Measurements from ENCODE around the gene HMCN2. TPM values are rescaled to one million over a fixed set of nuclear protein-coding genes. Genes with fewer than 3 reads are reported as not detected.

Gene HMCN2
- total RNA-seq, 1 donor, result under 0.01 TPM

GRCh38 chr9:130363755-130364404 is 98.3 kb downstream of the HMCN2 start:
- H3K4me1 ChIP-seq (ENCODE audit: insufficient read depth, low read length), result no peaks in the 10 kb centered on the region
- H3K4me3 ChIP-seq (ENCODE audit: insufficient read depth, low read length), result no peak overlapping the region
- H3K79me2 ChIP-seq (ENCODE audit: insufficient read depth, low read length), result no peaks in the 10 kb centered on the region
- no peak overlapping the region for H2AFZ ChIP-seq (ENCODE audit: low read length)
- H4K20me1 ChIP-seq (ENCODE audit: insufficient read depth, low read length), result no peaks in the 10 kb centered on the region
- no peak for DNase-seq (ENCODE audit: insufficient read length, low spot score, missing footprints)
- H3K9me3 ChIP-seq (ENCODE audit: low read depth, low read length), result no peaks in the 10 kb centered on the region
- no peaks in the 10 kb centered on the region for H3K36me3 ChIP-seq (ENCODE audit: insufficient read depth, low read length)
- no peak for TF ChIP-seq CTCF (IDR thresholded peaks at IDR 0.05; ENCODE audit: extremely low read depth, low read depth, low read length)
- H3K27ac ChIP-seq (ENCODE audit: low read depth, low read length), result no peak overlapping the region
- no peak overlapping the region for H3K4me2 ChIP-seq (ENCODE audit: insufficient read depth, low read length)
- H3K27me3 ChIP-seq (ENCODE audit: insufficient read depth, low read length), result peaks cover 2% of the 10 kb centered on the region

GRCh38 chr9:130364619-130365322 is 99.2 kb downstream of the HMCN2 start:
- H2AFZ ChIP-seq (ENCODE audit: low read length), result no peak overlapping the region
- H3K27ac ChIP-seq (ENCODE audit: low read depth, low read length), result no peak overlapping the region
- H3K79me2 ChIP-seq (ENCODE audit: insufficient read depth, low read length), result no peaks in the 10 kb centered on the region
- H3K4me3 ChIP-seq (ENCODE audit: insufficient read depth, low read length), result no peak overlapping the region
- DNase-seq (ENCODE audit: insufficient read length, low spot score, missing footprints), result no peak
- no peaks in the 10 kb centered on the region for H3K9me3 ChIP-seq (ENCODE audit: low read depth, low read length)
- H4K20me1 ChIP-seq (ENCODE audit: insufficient read depth, low read length), result no peaks in the 10 kb centered on the region
- no peaks in the 10 kb centered on the region for H3K4me1 ChIP-seq (ENCODE audit: insufficient read depth, low read length)
- no peak for TF ChIP-seq CTCF (IDR thresholded peaks at IDR 0.05; ENCODE audit: extremely low read depth, low read depth, low read length)
- H3K4me2 ChIP-seq (ENCODE audit: insufficient read depth, low read length), result no peak overlapping the region
- H3K36me3 ChIP-seq (ENCODE audit: insufficient read depth, low read length), result no peaks in the 10 kb centered on the region
- H3K27me3 ChIP-seq (ENCODE audit: insufficient read depth, low read length), result peaks cover 2% of the 10 kb centered on the region

- DNase-seq (ENCODE audit: insufficient read length, low spot score, missing footprints), result no peak
- H3K27me3 ChIP-seq (ENCODE audit: insufficient read depth, low read length), result peaks cover 2% of the 10 kb centered on the region
- no peak for TF ChIP-seq CTCF (IDR thresholded peaks at IDR 0.05; ENCODE audit: extremely low read depth, low read depth, low read length)
- H3K4me3 ChIP-seq (ENCODE audit: insufficient read depth, low read length), result no peak overlapping the region
- no peak overlapping the region for H2AFZ ChIP-seq (ENCODE audit: low read length)
- H3K79me2 ChIP-seq (ENCODE audit: insufficient read depth, low read length), result no peaks in the 10 kb centered on the region
- no peaks in the 10 kb centered on the region for H4K20me1 ChIP-seq (ENCODE audit: insufficient read depth, low read length)
- H3K27ac ChIP-seq (ENCODE audit: low read depth, low read length), result no peak overlapping the region
- H3K36me3 ChIP-seq (ENCODE audit: insufficient read depth, low read length), result no peaks in the 10 kb centered on the region
- H3K4me2 ChIP-seq (ENCODE audit: insufficient read depth, low read length), result no peak overlapping the region
- no peaks in the 10 kb centered on the region for H3K9me3 ChIP-seq (ENCODE audit: low read depth, low read length)
- no peaks in the 10 kb centered on the region for H3K4me1 ChIP-seq (ENCODE audit: insufficient read depth, low read length)
Observed at GRCh38 chr9:130365323-130365721, 99.8 kb downstream of the HMCN2 start.

GRCh38 chr9:130366072-130366471 is 100.5 kb downstream of the HMCN2 start:
- Histone ChIP-seq H4K20me1 (ENCODE audit: insufficient read depth, low read length) (no peaks in the 10 kb centered on the region), H3K27me3 (ENCODE audit: insufficient read depth, low read length) (peaks cover 5% of the 10 kb centered on the region), H3K79me2 (ENCODE audit: insufficient read depth, low read length) (no peaks in the 10 kb centered on the region), H3K4me2 (ENCODE audit: insufficient read depth, low read length) (no peak overlapping the region), H3K4me1 (ENCODE audit: insufficient read depth, low read length) (no peaks in the 10 kb centered on the region), H3K4me3 (ENCODE audit: insufficient read depth, low read length) (no peak overlapping the region), H3K27ac (ENCODE audit: low read depth, low read length) (no peak overlapping the region), H3K36me3 (ENCODE audit: insufficient read depth, low read length) (no peaks in the 10 kb centered on the region), H2AFZ (ENCODE audit: low read length) (no peak overlapping the region), H3K9me3 (ENCODE audit: low read depth, low read length) (no peaks in the 10 kb centered on the region)
- no peak for TF ChIP-seq CTCF (IDR thresholded peaks at IDR 0.05; ENCODE audit: extremely low read depth, low read depth, low read length)
- DNase-seq (ENCODE audit: insufficient read length, low spot score, missing footprints), result no peak
